ENCODE results near the gene SETD7.

- TF ChIP-seq CTCF (IDR thresholded peaks at IDR 0.05) (no peak), POLR2A (IDR thresholded peaks at IDR 0.05) (no peak), POLR2AphosphoS5 (IDR thresholded peaks at IDR 0.05; ENCODE audit: insufficient read depth in 1 of 2, low read depth in 1 of 2) (no peak)
These were observed 26.0 kb upstream of the SETD7 start for GRCh38 chr4:139582044-139582443.

Measured in vagina (tissue), 2 donors.